ENCODE data around the gene KYAT1.
"Not testable (repeated sequence)": the region's sequence is repeated elsewhere in the genome, so short reads cannot be mapped to it uniquely, and the experiment has no call there.

KYAT1 gene

DNA sequence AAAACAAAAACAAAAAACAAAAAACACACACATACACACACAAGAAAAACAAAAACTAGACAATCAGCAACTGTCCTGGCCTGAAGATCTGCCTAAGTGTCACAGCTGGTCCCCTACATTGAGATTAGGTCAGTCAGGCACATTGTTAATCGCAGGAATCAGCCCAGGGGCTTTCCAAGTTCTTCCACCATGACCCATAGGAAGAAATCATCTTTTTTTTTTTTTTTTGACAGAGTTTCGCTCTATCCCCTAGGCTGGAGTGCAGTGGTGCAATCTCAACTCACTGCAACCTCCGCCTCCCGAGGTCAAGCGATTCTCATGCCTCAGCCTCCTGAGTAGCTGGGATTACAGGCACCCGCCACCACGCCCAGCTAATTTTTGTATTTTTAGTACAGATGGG lies 38.6 kb downstream of the KYAT1 start:
- ATAC-seq, H3K4me3 Mint-ChIP-seq: not testable (repeated sequence)

DNA sequence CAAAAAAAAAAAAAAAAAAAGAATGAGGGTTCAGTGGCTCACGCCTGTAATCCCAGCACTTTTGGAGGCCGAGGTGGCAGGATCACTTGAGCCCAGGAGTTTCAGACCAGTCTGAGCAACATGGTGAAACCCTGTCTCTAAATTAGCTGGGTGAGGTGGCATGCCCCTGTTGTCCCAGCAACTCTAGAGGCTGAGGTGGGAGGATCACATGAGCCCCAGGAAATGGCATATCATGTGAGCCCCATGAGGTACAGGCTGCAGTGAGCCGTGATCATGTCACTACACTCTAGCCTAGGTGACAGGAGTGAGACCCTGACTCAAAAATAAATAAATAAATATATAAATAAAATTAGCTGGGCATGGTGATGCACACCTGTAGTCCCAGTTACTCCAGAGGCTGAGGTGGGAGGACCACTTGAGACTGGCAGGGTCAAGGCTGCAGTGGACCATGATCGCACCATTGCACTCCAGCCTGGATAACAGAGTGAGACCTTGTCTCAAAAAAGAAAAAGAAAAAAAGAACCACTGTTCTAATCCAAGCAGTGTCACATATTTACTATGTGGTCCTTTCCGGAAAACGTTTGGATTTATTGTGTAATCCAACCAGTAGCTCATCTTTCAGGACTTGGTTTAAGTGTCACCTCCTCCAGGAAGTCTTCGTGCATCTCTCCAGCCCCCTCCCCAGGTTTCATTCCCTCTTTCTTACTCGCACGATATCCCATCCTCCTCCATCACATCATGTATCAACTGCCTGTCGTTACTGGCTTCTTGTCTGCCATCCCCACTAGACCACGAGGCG lies 39.9 kb downstream of the KYAT1 start:
- peak overlapping the region; percentile 8 for H3K27ac Mint-ChIP-seq
- DNase-seq (ENCODE audit: low spot score in 2 of 2) (no peak), ATAC-seq (no peak)
- no peaks in the 10 kb centered on the region for H3K9me3 Mint-ChIP-seq
- H3K4me1 Mint-ChIP-seq, result no peaks in the 10 kb centered on the region
- no peak overlapping the region for H3K4me3 Mint-ChIP-seq
- peaks cover 22% of the 10 kb centered on the region for H3K36me3 Mint-ChIP-seq

More for the DNA sequence above, 38.6 kb downstream of the KYAT1 start:
- not testable (repeated sequence) for H3K27ac Mint-ChIP-seq; DNase-seq (ENCODE audit: low spot score in 2 of 2); H3K9me3 Mint-ChIP-seq; H3K4me1 Mint-ChIP-seq
- H3K36me3 Mint-ChIP-seq, result peaks cover 15% of the 10 kb centered on the region

DNA sequence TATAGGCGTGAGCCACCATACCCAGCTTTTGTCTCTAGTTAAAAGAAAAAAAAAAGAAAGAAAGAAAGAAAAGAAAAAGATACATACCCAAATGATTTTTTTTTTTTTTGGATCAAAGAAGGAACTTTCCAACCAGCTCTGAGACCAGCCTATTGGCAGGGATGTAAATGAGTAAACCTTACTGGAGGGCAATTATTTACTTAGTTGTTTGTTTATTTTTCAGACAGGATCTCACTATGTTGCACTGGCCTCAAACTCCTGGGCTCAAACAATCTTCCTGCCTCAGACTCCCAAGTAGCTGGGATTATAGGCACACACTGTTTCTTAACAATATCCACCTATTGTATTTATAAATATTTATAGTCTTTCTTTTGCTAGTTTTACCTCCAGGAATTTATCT lies 41.2 kb downstream of the KYAT1 start:
- DNase-seq (ENCODE audit: low spot score in 2 of 2) (no peak), ATAC-seq (no peak)
- no peaks in the 10 kb centered on the region for H3K9me3 Mint-ChIP-seq
- peaks cover 23% of the 10 kb centered on the region for H3K36me3 Mint-ChIP-seq
- H3K4me1 Mint-ChIP-seq, result no peaks in the 10 kb centered on the region
- no peak overlapping the region for H3K27ac Mint-ChIP-seq
- no peak overlapping the region for H3K4me3 Mint-ChIP-seq

DNA sequence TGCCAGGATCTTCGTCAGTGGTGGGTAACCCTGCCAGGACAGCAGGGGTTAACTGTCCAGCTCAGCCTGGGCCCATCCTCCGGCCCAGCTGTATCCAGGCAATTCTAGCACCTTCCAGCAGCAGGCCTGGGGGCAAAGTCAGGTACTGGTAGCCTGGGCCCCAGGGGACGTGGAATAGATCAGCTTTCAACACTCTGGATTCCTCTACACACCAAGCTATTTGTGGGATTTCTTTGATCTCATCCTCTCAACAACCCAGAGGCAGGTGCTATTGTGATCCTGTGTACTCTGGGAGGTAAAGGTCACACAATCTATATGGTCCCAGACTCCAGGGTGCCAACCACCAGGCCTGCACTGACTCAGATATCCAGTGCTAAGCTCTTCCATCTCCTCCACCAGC lies 43.4 kb downstream of the KYAT1 start:
- peaks cover 28% of the 10 kb centered on the region for H3K36me3 Mint-ChIP-seq
- DNase-seq (ENCODE audit: low spot score in 2 of 2) (no peak), ATAC-seq (no peak)
- no peak overlapping the region for H3K4me3 Mint-ChIP-seq
- no peaks in the 10 kb centered on the region for H3K4me1 Mint-ChIP-seq
- no peak overlapping the region for H3K27ac Mint-ChIP-seq
- H3K9me3 Mint-ChIP-seq, result no peaks in the 10 kb centered on the region

DNA sequence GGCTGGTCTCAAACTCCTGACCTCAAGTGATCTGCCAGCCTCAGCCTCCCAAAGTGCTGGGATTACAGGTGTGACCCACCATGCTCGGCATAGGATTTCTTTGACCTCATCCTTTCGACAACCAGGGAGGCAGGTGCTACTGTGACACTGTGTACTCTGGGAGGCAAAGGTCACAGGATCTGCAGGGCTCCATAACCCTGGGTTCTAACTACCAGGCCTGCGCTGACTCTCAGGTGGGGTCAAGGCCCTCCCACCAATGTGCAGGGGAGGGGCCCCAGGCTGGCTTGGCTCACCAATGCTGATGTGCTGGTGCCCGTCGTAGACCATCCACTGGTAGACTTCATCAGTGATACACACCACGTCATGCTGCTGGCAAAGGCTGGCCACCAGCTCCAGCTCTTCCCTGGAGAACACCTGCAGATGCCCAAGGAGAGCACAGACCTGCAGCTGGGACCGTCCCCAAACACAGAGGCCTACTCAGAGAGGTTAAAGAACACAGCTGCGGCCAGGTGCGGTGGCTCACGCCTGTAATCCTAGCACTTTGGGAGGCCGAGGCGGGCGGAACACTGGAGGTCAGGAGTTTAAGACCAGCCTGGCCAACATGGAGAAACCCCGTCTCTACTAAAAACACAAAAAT lies 45.1 kb downstream of the KYAT1 start:
- Mint-ChIP-seq H3K9me3 (no peaks in the 10 kb centered on the region), H3K27ac (no peak overlapping the region), H3K36me3 (peaks cover 28% of the 10 kb centered on the region), H3K4me3 (no peak overlapping the region), H3K4me1 (no peaks in the 10 kb centered on the region)
- ATAC-seq (no peak), DNase-seq (ENCODE audit: low spot score in 2 of 2) (no peak)

DNA sequence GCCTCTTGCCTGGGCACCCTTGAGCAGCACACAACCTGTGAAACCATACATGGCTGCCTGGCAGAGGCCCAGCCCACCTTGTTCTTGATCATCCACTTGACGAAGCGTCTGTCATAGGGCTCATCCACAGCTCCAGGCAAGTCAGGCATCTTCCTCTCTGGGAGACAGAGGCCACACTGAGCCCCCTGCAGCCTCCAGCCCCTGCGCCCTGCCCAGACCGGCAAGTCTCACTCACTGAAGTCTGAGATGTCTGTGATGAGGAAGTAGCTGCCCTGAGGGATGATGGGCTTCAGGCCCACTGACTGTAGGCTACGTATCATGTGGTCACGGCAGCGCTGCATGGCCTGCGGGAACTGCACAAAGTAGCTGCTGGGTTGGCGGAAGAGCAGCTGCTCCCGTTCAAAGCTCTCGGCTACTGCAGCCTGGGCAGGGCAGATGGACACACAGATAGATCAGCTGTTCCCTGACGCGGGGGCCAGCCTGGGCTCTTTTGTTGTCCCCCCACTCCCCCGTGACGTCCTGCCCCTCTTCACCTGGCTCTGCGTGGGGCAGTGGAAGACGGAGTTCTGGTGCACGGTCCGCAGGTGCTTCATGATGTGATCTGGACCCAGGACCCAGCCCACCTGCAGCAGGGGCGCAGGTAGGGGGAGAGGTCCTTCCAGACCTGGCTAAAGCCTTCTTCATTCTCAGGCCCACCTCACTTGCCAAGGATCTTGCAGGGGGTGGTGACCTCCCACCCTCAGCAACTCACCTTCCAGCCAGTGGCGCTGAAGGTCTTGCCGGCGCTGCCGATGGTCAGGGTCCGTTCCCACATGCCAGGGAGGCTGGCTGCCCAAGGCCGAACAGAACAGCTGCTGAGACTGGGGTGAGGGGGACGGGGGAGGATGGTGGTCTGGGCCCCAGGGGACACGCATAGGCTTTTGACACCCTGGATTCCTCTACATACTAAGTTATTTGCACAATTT lies 46.2 kb downstream of the KYAT1 start:
- Mint-ChIP-seq H3K36me3 (peaks cover 28% of the 10 kb centered on the region), H3K4me3 (no peak overlapping the region), H3K27ac (no peak overlapping the region), H3K9me3 (no peaks in the 10 kb centered on the region), H3K4me1 (no peaks in the 10 kb centered on the region)
- DNase-seq (ENCODE audit: low spot score in 2 of 2) (no peak), ATAC-seq (peak; percentile 32)

DNA sequence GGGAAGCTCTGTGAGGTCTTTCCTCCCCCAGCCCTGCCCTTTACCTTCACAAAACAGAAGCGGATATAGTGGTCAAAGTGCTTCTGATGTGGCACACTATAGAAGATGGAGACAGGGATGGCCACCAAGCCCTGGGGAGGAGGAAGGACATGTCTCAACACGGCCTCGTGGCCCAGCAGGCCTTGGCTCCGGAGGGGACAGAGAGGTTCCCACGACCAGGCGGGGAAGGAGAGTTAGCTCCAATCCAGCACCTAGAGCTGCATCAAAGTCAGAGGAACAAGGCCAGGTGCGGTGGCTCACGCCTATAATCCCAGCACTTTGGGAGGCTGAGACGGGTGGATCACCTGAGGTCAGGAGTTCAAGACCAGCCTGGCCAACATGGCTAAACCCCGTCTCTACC lies 48.1 kb downstream of the KYAT1 start:
- H3K36me3 Mint-ChIP-seq, result peaks cover 35% of the 10 kb centered on the region
- H3K27ac Mint-ChIP-seq, result no peak overlapping the region
- no peaks in the 10 kb centered on the region for H3K9me3 Mint-ChIP-seq
- ATAC-seq (no peak), DNase-seq (ENCODE audit: low spot score in 2 of 2) (no peak)
- no peak overlapping the region for H3K4me3 Mint-ChIP-seq
- peaks cover 17% of the 10 kb centered on the region for H3K4me1 Mint-ChIP-seq

DNA sequence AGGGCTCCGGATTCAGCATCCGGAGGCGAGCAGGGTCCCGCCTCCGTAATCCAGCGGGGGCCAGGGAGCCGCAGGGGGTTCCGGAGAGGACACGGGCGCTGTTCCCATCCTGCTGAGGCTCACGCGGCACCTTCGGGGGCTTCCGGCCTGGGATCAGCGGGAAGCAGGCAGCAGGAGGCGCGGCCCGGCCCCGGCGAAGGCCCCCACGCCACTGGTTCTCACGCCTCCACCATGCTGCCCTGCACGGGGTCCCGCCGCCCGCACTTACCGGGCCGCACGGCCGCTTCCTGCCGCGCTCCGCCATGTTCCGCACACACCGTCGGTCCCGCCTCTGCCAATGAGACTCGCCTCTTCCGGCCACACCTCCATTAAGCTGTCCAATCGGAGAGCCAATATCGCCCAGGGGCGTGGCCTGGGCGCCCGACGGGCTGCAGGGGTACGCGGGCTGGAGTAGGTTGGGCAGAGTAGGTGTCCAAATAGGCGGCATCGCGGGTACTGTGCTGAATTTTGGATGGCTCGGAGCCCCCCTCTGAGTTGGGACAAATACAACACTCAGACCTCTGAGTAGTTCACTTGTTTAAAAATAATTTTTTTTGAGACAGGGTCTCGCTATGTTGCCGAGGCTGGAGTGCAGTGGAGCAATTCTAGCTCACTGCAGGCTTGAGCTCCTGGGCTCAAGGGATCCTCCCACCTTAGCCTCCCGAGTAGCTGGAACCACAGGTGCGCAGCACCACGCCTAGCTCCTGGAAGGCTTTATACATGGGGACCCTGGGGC lies 52.1 kb downstream of the KYAT1 start, which contains the start of gene SPOUT1:
TSS of gene SPOUT1 (minus strand) at position 318 of the 775 bp plus-strand sequence. CDS start at position 304, 14 bp downstream.
- Mint-ChIP-seq H3K36me3 (peaks cover 61% of the 10 kb centered on the region), H3K4me1 (peaks cover 28% of the 10 kb centered on the region), H3K4me3 (peak within 1 kb of the TSS; percentile 99), H3K9me3 (no peaks in the 10 kb centered on the region), H3K27ac (peak within 1 kb of the TSS; percentile 96)
- DNase-seq (ENCODE audit: low spot score in 2 of 2) (peak; percentile 87 to 95), ATAC-seq (peak; percentile 98)

DNA sequence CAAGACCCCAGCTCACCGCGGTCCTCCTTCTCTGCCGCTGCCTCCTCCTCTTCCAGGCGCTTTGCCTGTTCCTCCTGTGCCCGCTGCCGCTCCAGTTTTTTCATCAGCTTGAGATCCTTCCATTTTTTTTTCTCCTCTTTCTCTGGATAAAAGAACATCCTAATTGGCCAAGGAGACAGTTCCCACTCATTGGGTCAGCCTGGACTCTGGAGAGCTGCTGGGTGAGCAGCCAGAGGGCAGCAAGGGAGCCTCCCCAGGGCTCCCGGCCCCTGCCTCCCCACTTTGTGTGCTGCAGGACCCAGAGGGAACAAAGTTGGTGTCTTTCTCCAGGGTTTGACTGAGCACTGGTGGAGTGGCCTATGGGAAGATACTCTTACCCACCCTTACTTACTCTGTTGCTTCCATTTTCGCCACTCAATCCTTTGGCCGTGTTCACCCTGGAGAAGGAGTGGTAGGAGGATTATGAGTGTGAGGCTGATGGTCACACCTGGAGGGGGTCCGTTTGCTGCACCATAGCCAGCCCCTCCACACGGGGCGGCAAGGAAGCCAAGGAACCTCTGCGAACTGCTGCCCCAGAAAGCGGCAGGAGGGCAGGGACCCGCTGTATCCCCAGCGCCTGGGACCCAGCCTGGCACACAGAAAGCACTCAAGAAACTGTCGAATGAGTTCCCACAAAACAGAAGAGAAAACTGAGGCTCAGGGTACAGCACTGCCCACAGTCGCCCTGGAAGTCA lies 52.9 kb downstream of the KYAT1 start:
- H3K27ac Mint-ChIP-seq, result peak overlapping the region; percentile 96
- ATAC-seq (no peak), DNase-seq (ENCODE audit: low spot score in 2 of 2) (peak in 1 of 2 donors; percentile 63)
- peaks cover 28% of the 10 kb centered on the region for H3K4me1 Mint-ChIP-seq
- H3K4me3 Mint-ChIP-seq, result peak overlapping the region; percentile 99
- H3K9me3 Mint-ChIP-seq, result no peaks in the 10 kb centered on the region
- peaks cover 65% of the 10 kb centered on the region for H3K36me3 Mint-ChIP-seq

DNA sequence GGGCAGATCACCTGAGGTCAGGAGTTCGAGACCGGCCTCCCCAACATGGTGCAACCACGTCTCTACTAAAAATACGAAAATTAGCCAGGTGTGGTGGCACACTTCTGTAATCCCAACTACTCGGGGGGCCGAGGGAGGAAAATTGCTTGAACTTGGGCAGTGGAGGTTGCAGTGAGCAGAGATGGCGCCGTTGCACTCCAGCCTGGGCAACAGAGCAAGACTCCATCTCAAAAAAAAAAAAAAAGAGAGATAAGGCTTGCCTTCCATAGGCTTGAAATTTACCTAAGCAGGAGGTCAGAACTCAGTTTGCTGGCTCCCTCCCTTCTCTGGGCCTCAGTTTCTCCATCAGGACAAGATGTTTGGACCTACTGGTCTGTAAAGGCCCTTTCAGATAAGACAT lies 53.5 kb downstream of the KYAT1 start:
- no peak for ATAC-seq
- Mint-ChIP-seq H3K4me3 (peak overlapping the region; percentile 99), H3K9me3 (no peaks in the 10 kb centered on the region), H3K36me3 (peaks cover 66% of the 10 kb centered on the region), H3K4me1 (peaks cover 28% of the 10 kb centered on the region), H3K27ac (peak overlapping the region; percentile 96)
- no peak for DNase-seq (ENCODE audit: low spot score in 2 of 2)

DNA sequence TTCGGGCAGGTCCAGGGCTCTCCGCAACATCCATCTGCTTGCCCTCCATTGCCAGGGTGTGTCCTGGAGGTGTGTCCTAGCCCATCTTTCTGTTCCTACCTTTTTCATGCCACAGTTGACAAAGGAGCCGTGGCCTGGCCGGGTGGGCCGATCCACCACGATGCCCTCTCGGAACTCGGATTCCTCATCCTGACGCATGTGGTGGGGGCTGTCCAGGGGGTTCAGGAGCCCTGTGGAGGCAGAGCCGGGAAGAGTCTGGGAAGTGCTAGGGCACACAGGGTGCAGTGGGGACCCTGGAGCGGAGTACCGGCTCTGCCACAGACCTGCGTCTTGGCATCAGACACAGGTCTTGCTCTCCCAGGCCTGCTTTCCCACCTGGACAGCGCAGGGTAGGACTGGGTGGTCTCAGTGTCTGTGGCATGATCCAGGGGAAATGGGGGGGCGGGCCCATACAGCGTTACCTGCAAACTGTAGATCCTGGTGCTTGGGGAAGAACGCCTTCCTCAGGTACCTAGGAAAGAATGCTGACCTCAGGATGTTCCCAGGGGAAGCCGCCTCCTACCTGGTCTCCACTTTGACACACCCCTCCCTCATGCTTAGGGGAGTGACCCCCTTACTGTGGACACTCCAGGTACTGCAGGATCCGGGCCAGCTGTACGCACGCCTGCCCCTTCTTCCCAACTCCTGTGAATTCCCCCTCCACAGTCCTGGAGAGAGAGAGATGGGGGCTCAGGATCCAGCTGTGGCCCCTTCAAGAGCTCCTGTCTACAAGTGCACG lies 55.6 kb downstream of the KYAT1 start:
- DNase-seq (ENCODE audit: low spot score in 2 of 2) (no peak), ATAC-seq (no peak)
- Mint-ChIP-seq H3K4me3 (no peak overlapping the region), H3K9me3 (no peaks in the 10 kb centered on the region), H3K4me1 (peaks cover 40% of the 10 kb centered on the region), H3K27ac (peak overlapping the region; percentile 67), H3K36me3 (peaks cover 87% of the 10 kb centered on the region)

DNA sequence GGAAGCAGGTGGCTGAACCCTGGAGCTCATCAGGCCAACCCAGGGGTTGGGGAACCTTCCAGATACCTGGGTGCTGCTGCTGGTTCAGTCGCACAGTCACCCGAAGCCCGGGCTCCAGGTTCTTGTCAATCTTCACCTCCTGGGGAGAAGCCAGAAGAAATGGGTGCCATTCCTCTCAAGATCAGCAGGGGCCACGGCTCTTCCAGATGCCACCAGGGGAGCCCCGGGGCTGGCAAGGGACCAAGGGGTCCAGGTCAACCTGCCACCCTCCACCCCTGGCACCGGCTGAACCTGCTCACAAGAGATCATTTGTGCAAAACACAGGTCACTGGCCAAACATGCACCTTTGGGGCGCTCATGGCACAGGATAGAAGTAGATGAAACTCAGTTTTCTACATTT lies 56.8 kb downstream of the KYAT1 start:
- Mint-ChIP-seq H3K4me3 (no peak overlapping the region), H3K9me3 (no peaks in the 10 kb centered on the region), H3K27ac (peak overlapping the region; percentile 20)

DNA sequence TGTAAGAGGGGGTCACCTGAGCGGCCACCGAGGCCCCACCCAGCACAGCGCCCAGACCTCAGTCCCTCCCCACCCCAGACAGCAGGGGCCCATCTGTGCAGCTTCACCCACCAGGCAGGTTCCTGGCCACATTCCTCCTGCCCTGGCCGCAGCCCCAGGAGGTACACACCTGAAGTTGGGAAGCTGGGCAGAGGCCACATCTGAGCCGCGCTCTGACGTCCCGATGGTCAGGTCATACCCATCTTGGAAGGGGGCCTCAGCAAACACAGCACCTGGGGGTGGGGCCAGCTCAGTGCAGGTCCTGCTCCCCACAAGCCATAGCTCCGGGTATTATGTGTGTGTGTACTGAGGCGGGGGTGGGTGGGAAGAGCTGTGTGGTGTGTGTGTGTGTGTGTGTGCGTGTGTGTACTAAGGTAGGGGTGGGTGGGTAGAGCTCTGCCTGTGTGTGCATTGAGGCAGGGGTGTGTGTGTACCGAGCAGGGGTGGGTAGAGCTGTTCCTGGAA lies 57.8 kb downstream of the KYAT1 start:
- Mint-ChIP-seq H3K27ac (no peak overlapping the region), H3K4me3 (no peak overlapping the region), H3K9me3 (no peaks in the 10 kb centered on the region), H3K4me1 (peaks cover 45% of the 10 kb centered on the region), H3K36me3 (peaks cover 87% of the 10 kb centered on the region)
- DNase-seq (ENCODE audit: low spot score in 2 of 2), result no peak
- ATAC-seq, result no peak

More for the DNA sequence above, 56.8 kb downstream of the KYAT1 start:
- peaks cover 96% of the 10 kb centered on the region for H3K36me3 Mint-ChIP-seq
- no peak for DNase-seq (ENCODE audit: low spot score in 2 of 2)
- peaks cover 46% of the 10 kb centered on the region for H3K4me1 Mint-ChIP-seq
- no peak for ATAC-seq
